SK-N-SH treated with all-trans-retinoic acid at 6 μM for 48 hours (cell line): Measurements from ENCODE around the gene STC2.

Experiments
- ARNTL ChIP-seq: fragments of 450-650 bp; formaldehyde crosslinking; IDR thresholded peaks from 2 replicates; pipeline ENCODE4 v1.5.0; 2020; ENCODE audit warnings: low read depth, mild to moderate bottlenecking, moderate library complexity, borderline replicate concordance
- CSRNP3 ChIP-seq: fragments of 250-450 bp; sonication (Bioruptor Pico); IDR thresholded peaks from 2 replicates; pipeline ENCODE4 v1.5.1; 2021; ENCODE audit warnings: mild to moderate bottlenecking, moderate library complexity
- SNAI2 ChIP-seq: fragments of 250-450 bp; sonication (Bioruptor Pico); IDR thresholded peaks from 2 replicates; pipeline ENCODE4 v1.5.0; 2020; ENCODE audit warnings: mild to moderate bottlenecking, moderate library complexity
- TCF4 ChIP-seq: fragments of 250-450 bp; sonication (Bioruptor Pico); IDR thresholded peaks from 2 replicates; pipeline ENCODE4 v1.8.0; 2021; ENCODE audit warnings: mild to moderate bottlenecking, moderate library complexity, borderline replicate concordance
- ZC3H10 ChIP-seq: fragments of 250-450 bp; sonication (Bioruptor Pico); IDR thresholded peaks from 2 replicates; pipeline ENCODE4 v1.5.1; 2021; ENCODE audit warnings: mild to moderate bottlenecking, moderate library complexity
- ZFP30 ChIP-seq: fragments of 450-650 bp; formaldehyde crosslinking; IDR thresholded peaks from 2 replicates; pipeline ENCODE4 v1.5.0; 2022; ENCODE audit warnings: mild to moderate bottlenecking, moderate library complexity
- ZNF70 ChIP-seq: fragments of 450-650 bp; formaldehyde crosslinking; IDR thresholded peaks from 2 replicates; pipeline ENCODE4 v1.5.0; 2020; ENCODE audit warnings: mild to moderate bottlenecking, moderate library complexity

GRCh38 chr5:173293817-173294672, 34.2 kb downstream of the STC2 start:
- no peak for TF ChIP-seq ARNTL (CRISPR knock-in tag)
- no peak for TF ChIP-seq ZFP30 (CRISPR knock-in tag)
- no peak for TF ChIP-seq SNAI2
- no peak for TF ChIP-seq TCF4 (CRISPR knock-in tag)
- TF ChIP-seq ZNF70 (CRISPR knock-in tag) = no peak
- TF ChIP-seq ZC3H10 (CRISPR knock-in tag) = no peak
- no peak for TF ChIP-seq CSRNP3 (CRISPR knock-in tag)
